Measurements from ENCODE around the gene DCLK2. TPM values are rescaled to one million over a fixed set of nuclear protein-coding genes. Genes with fewer than 3 reads are reported as not detected.

The DCLK2 gene
- total RNA-seq, 1 experiment from 2014 or later, result 2.7 TPM

DNA sequence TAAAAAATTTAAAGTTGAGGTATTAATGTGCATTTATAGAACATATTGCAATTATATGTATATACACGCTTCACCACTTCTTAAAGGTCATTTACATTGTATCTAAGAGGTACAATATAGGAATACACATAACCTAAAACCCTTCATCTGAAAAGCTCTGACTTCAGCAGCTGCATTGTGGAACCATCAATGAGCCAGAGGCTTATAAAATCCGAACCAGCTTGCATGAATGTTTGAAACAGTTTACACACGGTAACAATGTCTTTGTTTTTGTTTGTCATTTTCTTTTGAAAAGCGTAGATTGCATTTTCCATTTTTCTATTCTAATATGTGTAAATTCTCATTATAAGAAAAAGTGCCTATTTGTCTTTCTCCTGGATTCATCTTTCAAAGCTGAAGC is 221.6 kb downstream of the DCLK2 start:
- DNase-seq (ENCODE audit: low read depth, low spot score) (no peak), ATAC-seq (no peak)
- Histone ChIP-seq H3K4me2 (ENCODE audit: low read length) (no peak overlapping the region), H3K9ac (ENCODE audit: low read length) (no peak overlapping the region), H3K27ac (ENCODE audit: low read depth, low read length) (no peak overlapping the region), H3K79me2 (ENCODE audit: insufficient read depth, low read length) (no peaks in the 10 kb centered on the region), H3K36me3 (ENCODE audit: control insufficient read depth in 1 of 2, insufficient read depth in 2 of 2, low read length in 2 of 2) (no peaks in the 10 kb centered on the region), H3K4me1 (ENCODE audit: control insufficient read depth in 1 of 2, insufficient read depth in 2 of 2, low read length in 2 of 2) (peaks cover 0 to 5% of the 10 kb centered on the region in 2 experiments; a peak in 1 of 4 replicates), H3K27me3 (ENCODE audit: insufficient read depth, low read length) (no peaks in the 10 kb centered on the region), H4K20me1 (ENCODE audit: insufficient read depth) (no peaks in the 10 kb centered on the region), H2AFZ (ENCODE audit: low read depth, low read length, poor library complexity, severe bottlenecking) (no peak overlapping the region), H3K9me2 (ENCODE audit: insufficient read depth) (no peaks in the 10 kb centered on the region), H3K9me3 (ENCODE audit: control insufficient read depth in 1 of 2, insufficient read depth in 1 of 2, low read depth in 1 of 2, low read length in 2 of 2) (no peaks in the 10 kb centered on the region), H3K4me3 (replicated peaks in 1 of 2; ENCODE audit: low read depth in 1 of 2, low read length in 2 of 2) (no peak overlapping the region)
- ChIA-PET CTCF (interaction anchor here (1.4 to 2.8 kb wide), 2 partner anchors 57 to 567 kb away, joined by 3 to 15 read pairs; no protein-coding TSS in a partner anchor), RAD21 (ENCODE audit: low non-redundant PET in 1 of 2, low total read pairs in 2 of 2, uncharacterized antibody in 2 of 2, unreplicated experiment in 2 of 2) (no interaction called here), POLR2A (no interaction called here)
- intact Hi-C loops (cut with micrococcal nuclease), result loop anchor here (5.0 kb wide), 1 partner anchor 662 kb away; no protein-coding TSS in a partner anchor
- BruUV-seq (replicated peaks), result no TSS peak
- TF ChIP-seq EGR1 (IDR thresholded peaks at IDR 0.05; ENCODE audit: low read depth), result no peak
- no peak for TF ChIP-seq POLR2AphosphoS5 (IDR thresholded peaks at IDR 0.05; ENCODE audit: low read depth, low read length)
- no peak for TF ChIP-seq EZH2phosphoT487 (IDR thresholded peaks at IDR 0.05; ENCODE audit: borderline replicate concordance)
- no peak for TF ChIP-seq EZH2 (IDR thresholded peaks at IDR 0.05)
- TF ChIP-seq CBX3 (IDR thresholded peaks at IDR 0.05; ENCODE audit: low read depth), result no peak
- TF ChIP-seq, protein P1, sequence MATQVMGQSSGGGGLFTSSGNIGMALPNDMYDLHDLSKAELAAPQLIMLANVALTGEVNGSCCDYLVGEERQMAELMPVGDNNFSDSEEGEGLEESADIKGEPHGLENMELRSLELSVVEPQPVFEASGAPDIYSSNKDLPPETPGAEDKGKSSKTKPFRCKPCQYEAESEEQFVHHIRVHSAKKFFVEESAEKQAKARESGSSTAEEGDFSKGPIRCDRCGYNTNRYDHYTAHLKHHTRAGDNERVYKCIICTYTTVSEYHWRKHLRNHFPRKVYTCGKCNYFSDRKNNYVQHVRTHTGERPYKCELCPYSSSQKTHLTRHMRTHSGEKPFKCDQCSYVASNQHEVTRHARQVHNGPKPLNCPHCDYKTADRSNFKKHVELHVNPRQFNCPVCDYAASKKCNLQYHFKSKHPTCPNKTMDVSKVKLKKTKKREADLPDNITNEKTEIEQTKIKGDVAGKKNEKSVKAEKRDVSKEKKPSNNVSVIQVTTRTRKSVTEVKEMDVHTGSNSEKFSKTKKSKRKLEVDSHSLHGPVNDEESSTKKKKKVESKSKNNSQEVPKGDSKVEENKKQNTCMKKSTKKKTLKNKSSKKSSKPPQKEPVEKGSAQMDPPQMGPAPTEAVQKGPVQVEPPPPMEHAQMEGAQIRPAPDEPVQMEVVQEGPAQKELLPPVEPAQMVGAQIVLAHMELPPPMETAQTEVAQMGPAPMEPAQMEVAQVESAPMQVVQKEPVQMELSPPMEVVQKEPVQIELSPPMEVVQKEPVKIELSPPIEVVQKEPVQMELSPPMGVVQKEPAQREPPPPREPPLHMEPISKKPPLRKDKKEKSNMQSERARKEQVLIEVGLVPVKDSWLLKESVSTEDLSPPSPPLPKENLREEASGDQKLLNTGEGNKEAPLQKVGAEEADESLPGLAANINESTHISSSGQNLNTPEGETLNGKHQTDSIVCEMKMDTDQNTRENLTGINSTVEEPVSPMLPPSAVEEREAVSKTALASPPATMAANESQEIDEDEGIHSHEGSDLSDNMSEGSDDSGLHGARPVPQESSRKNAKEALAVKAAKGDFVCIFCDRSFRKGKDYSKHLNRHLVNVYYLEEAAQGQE (IDR thresholded peaks at IDR 0.05; ENCODE audit: low read depth), result no peak
- no peak for TF ChIP-seq SRF (IDR thresholded peaks at IDR 0.05; ENCODE audit: low read depth)
- TF ChIP-seq JUND (IDR thresholded peaks at IDR 0.05), result no peak
- no peak for TF ChIP-seq FOSL1 (IDR thresholded peaks at IDR 0.05; ENCODE audit: low read depth)
- no peak for TF ChIP-seq YY1 (IDR thresholded peaks at IDR 0.05; ENCODE audit: extremely low read depth, insufficient replicate concordance, low read depth, low read length)
- TF ChIP-seq, protein P2, sequence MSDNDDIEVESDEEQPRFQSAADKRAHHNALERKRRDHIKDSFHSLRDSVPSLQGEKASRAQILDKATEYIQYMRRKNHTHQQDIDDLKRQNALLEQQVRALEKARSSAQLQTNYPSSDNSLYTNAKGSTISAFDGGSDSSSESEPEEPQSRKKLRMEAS (IDR thresholded peaks at IDR 0.05), result no peak
- no peak for TF ChIP-seq ZFX (IDR thresholded peaks at IDR 0.05)
- TF ChIP-seq ELF1 (IDR thresholded peaks at IDR 0.05; ENCODE audit: borderline replicate concordance, low read depth), result no peak

All from HCT116 (cell line).